Measurements from ENCODE around the gene RASA4.
"Not testable (repeated sequence)": the region's sequence is repeated elsewhere in the genome, so short reads cannot be mapped to it uniquely, and the experiment has no call there.

GRCh38 chr7:102610441-102610840 is 6.1 kb downstream of the RASA4 start:
- TF ChIP-seq CTCF (conservative IDR thresholded peaks at IDR 0.05; ENCODE audit: low read length); EZH2phosphoT487 (IDR thresholded peaks at IDR 0.05; ENCODE audit: borderline replicate concordance, low read depth, low read length): not testable (repeated sequence)
